Bone marrow (tissue), 2 donors: ENCODE measurements around the gene ZSCAN21.

Experiments
- DNase-seq, 2 donors: peaks; one replicate each; lab custom pipeline; 2025; lab: John Stamatoyannopoulos, UW

ZSCAN21 gene

GRCh38 chr7:100075418-100075817, 25.8 kb downstream of the ZSCAN21 start:
- no peak for DNase-seq

- DNase-seq: no peak
Observed at GRCh38 chr7:100077205-100077604, 27.6 kb downstream of the ZSCAN21 start.

GRCh38 chr7:100079024-100079560, 29.5 kb downstream of the ZSCAN21 start:
- no peak for DNase-seq

GRCh38 chr7:100080907-100081534, 31.4 kb downstream of the ZSCAN21 start:
- DNase-seq: no peak

- DNase-seq: peak; percentile 91 to 98
Observed at GRCh38 chr7:100081535-100082102, 32.0 kb downstream of the ZSCAN21 start, which contains the start of gene ZNF3. Gene ZNF3 (minus strand): TSS chr7:100081723. CDS start chr7:100077357, 4,366 bp downstream.

- no peak for DNase-seq
Observed at GRCh38 chr7:100082978-100083377, 33.4 kb downstream of the ZSCAN21 start.

GRCh38 chr7:100085515-100085914, 35.9 kb downstream of the ZSCAN21 start:
- DNase-seq: no peak

GRCh38 chr7:100087055-100087750, 37.6 kb downstream of the ZSCAN21 start:
- DNase-seq: no peak

GRCh38 chr7:100088095-100088620, 38.6 kb downstream of the ZSCAN21 start:
- no peak for DNase-seq

GRCh38 chr7:100088621-100089457, 39.3 kb downstream of the ZSCAN21 start, which contains the start of gene COPS6:
Gene COPS6 (plus strand): TSS chr7:100088969. CDS start chr7:100088991, 22 bp downstream.
- DNase-seq: peak; percentile 7 to 74

- no peak for DNase-seq
Observed at GRCh38 chr7:100089458-100090196, 40.1 kb downstream of the ZSCAN21 start.

- DNase-seq: no peak
Observed at GRCh38 chr7:100090527-100091410, 41.2 kb downstream of the ZSCAN21 start.

GRCh38 chr7:100091411-100092181, 42.0 kb downstream of the ZSCAN21 start:
- DNase-seq: no peak

- DNase-seq: no peak
Observed at GRCh38 chr7:100093054-100093453, 43.5 kb downstream of the ZSCAN21 start.

GRCh38 chr7:100093498-100093897, 43.9 kb downstream of the ZSCAN21 start:
- no peak for DNase-seq

- no peak for DNase-seq
Observed at GRCh38 chr7:100093925-100094486, 44.4 kb downstream of the ZSCAN21 start.

GRCh38 chr7:100095289-100095688, 45.7 kb downstream of the ZSCAN21 start:
- no peak for DNase-seq

GRCh38 chr7:100095704-100096103, 46.1 kb downstream of the ZSCAN21 start:
- DNase-seq: no peak

GRCh38 chr7:100098913-100099312, 49.3 kb downstream of the ZSCAN21 start:
- no peak for DNase-seq
